SH-SY5Y (cell line): ENCODE measurements around the gene WNT7A.

Experiments
- GATA2 ChIP-seq: IDR thresholded peaks from 2 replicates; pipeline ENCODE4 v1.6.1; 2011; ENCODE audit warnings: mild to moderate bottlenecking, low read depth, low read length
- GATA3 ChIP-seq: IDR thresholded peaks from 2 replicates; pipeline ENCODE4 v1.6.1; 2011; ENCODE audit warnings: low read depth, mild to moderate bottlenecking, low read length, moderate library complexity

Gene WNT7A

DNA sequence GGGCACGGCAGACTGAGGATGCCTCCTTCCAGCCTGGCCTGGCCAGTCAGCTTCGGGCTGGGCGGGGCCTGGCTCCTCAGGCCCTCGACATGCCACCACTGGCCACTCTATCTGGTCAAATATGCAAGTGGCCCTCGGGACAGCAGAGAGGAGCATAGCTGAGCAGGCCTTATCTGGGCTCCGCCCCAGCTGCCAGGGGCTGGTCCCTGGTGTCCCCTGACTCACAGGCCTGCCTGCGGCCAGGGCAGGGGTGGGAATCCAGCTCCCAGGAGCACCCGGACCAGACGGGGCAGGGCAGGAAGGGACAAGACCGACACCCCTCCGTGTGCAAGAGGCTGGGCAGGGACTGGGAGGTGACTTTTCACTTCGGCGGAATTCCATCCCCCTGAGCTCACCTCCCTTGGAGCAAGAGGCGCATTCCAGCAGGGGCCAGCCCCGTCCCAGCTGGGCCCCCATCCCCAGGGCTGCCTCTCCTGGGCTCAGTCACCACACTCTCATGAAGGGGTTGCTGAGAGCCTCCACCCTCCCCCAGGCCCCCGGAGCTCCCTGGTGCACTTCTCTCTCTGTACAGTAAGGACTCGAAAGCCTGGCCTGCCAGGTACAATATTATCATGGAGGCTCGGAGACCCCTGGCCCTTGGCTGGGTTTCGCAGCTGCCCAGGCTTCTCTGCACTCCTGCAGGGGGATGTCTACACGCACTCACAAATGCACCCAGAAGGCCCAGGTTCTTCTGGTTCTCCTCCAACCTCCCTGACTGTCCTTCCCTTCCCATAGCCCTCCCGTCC lies 29.5 kb downstream of the WNT7A start:
- TF ChIP-seq GATA3 (no peak), GATA2 (no peak)

DNA sequence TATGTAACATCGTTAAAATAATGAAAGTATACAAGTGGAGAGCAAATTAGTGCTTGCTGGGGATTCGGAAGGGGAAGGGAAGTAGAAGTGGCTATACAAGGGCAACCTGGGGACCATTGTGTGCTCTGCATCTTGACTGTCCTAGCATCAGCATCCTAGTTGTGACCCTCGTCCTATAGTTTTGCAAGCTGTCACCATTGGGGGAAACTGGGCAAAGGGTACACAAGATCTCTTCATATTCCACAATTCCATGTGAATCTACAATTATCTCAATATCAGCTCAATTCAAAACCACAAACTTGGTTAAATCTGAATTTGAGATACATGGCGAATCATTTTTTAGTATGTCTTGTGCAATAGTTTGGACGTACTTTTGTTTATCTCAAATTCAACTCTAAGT lies 30.9 kb downstream of the WNT7A start:
- TF ChIP-seq GATA2 (no peak), GATA3 (no peak)

DNA sequence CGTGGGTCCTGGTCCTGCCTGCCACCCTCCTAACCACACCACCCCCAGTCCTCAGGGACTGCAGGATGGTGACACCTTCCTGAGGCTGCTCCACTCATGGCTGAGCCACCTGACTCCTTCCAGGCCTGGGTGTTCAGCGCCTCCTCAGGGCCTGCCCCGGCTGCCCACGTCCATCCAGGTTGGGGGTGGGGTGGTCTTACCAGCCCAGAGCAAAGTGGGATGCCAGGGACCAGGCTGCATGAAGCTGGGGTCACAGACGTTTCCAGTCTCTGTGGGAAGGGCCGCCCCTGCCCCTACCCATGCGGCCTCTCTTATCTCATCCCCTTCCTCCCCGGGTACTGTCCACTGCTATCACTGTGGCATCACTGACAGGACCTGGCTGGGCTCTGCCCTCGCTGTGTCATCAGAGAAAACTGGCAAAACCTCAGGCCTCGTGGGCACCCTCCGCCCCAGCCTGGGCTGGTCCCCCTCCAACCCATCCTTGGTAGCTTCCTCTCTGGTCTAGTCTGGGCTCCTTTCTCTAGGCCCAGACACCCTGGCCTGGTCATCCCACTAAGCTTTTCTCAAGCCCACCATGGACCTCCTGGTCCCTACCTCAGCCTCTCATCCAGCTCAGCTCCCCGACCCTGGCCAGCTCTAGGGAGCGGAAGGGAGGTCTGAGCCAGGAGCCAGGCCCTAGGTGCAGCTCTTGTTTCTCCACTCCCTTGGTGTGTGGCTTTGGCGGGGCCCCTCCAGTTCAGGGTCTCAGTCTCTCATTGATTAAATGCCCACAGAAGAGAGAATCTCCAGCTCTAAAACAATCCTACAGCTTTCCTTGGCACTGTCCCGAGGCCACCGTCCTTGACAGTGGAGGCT lies 32.9 kb downstream of the WNT7A start:
- TF ChIP-seq GATA3, result no peak
- no peak for TF ChIP-seq GATA2

DNA sequence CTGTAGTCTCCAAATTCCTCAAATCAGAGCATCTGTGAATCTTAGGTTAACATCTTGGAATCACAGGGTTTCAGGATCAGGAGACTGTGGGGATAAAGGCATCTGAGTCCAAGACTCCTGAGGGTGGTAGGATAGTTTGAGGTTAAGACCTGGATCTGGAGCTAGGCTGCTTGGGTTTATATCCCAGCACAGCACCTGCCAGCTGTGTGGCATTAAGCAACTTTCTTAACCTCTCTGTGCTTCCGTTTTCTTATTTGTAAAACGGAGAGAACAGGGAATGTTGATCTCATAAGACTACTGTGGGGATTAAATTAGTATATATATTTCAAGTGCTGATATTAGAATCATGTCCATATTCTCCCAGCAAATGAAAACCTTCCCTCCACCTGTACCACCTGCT lies 33.6 kb downstream of the WNT7A start:
- TF ChIP-seq GATA3 (no peak), GATA2 (no peak)

DNA sequence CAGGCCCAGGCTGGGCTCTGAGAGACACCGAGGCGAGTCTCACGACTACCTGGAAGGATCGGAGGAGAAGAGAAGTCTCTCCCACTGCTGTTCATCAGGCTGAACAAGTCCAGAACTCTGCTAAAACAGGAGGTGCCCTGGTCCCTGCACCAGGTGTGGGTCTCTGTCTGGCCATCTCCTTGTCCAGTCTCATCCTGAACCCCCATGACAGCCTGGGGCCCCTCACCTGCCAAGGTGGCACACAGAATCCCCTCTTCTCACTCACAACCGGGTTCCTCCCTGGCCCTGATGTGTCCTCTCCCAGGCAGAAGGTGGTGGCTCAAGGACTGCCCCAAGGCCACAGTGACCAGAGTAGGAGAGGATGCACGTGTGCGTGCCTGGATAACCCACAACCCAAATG lies 34.1 kb downstream of the WNT7A start:
- no peak for TF ChIP-seq GATA3

DNA sequence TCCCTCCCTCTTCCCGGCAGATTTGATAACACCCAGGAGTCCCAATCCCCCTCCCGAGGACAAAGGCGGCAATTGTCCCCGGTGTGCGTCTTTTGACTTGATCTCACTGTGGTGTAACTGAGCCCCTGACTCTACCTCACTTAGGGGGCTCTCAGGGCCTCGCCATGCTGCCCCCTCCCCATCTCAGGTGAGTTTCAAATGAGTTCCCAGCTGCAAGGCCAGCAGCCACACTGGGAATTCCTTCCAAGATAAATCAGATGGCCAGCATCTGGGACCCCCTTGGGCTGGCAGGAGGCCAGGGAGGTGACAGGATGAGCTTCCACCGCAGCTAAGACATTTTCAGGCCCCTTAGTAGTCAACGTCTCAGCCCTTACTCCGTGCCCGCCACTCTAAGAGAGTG lies 35.0 kb downstream of the WNT7A start:
- TF ChIP-seq GATA3 (no peak), GATA2 (no peak)

DNA sequence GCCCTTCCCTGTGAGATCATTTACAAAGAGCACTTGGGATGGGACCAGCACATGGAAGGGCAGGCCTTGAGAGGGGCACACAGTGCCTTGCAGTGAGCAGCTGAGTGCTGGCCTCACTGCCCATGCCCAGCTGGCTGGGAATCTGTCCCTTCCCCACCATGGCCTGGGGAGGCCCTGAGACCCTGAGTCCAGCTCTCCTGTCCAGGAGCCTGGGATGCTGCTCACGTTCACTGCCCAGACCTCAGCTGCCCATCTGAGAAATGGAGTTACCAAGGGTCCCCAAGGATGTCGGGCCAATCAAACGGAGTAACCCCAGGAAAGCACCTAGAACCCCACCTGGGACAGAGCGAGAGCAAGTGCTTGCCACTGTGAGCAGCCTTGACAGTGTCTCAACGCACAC lies 35.6 kb downstream of the WNT7A start:
- TF ChIP-seq GATA3 (no peak), GATA2 (no peak)

DNA sequence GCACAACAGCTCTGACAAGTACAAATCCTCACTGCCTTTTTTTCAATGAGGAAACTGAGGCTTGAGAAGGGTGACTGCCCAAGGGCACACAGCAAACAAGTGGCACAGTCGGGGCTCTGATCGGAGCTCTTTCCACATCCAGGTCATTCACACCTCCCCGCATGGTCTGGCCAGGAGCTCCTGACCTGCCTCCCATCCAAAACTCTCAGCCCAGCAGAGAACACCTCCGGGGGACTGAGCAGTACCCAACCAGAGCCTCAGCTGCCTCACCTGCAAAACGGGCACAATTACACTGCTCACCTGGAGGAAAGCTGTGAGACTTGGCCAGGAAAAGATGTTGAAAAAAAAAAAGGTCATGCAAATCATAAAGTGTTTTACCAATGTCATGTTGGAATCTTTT lies 36.5 kb downstream of the WNT7A start:
- no peak for TF ChIP-seq GATA2
- no peak for TF ChIP-seq GATA3

DNA sequence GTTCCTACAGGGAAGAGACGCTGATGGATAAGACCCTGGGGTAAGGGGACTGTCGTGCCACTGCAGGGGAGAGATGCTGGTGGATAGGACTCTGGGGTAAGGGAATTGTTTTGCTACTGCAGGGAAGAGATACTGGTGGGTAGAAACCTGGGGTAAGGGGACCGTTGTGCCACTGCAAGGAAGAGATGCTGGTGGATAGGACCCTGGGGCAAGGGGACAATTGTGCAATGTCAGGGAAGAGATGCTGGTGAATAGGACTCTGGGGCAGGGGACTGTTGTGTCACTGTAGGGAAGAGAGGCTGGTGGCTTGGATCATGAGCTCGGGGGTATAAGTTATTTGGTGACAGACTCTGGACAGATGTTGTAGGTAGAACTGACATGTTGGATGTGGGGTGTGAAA lies 37.6 kb downstream of the WNT7A start:
- TF ChIP-seq GATA2 (no peak), GATA3 (no peak)

DNA sequence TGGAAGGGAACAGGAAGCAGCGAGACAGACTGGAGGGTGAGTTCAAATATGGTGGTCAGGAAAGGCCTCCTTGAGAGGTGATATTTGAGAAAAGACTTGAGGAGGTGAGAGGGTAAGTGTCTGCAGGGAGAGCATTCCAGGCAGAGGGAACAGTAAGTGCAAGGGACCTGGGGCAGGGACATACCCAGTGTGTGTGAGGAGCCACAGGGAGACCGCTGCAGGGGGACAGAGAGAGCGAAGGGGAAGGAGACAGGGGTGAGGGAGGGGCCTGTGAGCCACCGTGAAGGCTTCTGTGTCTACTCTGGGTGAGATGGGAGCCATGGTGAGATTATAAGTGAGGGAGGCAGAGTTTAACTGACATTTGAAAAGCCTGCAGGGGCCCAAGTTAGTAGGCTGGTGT lies 38.0 kb downstream of the WNT7A start:
- TF ChIP-seq GATA3 (no peak), GATA2 (no peak)

DNA sequence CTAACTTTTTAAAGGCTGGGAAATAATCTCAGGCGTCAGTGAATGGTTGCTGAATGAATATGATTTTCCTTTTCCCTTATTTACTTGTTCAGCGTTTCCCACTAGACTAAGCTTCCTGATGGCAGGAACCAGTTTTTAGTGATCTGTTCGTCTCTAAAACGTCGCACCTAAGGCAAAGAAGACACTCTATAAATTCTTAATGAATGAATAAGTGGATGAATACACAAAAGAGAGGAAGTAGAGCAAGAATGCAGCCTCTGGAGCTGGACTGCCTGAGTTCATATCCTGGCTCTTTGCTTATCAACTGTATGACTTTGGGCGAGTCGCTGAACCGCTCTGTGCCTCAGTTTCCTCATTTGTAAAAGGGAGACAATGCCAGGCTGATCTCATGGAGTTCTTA lies 38.7 kb downstream of the WNT7A start:
- no peak for TF ChIP-seq GATA2
- TF ChIP-seq GATA3, result no peak

DNA sequence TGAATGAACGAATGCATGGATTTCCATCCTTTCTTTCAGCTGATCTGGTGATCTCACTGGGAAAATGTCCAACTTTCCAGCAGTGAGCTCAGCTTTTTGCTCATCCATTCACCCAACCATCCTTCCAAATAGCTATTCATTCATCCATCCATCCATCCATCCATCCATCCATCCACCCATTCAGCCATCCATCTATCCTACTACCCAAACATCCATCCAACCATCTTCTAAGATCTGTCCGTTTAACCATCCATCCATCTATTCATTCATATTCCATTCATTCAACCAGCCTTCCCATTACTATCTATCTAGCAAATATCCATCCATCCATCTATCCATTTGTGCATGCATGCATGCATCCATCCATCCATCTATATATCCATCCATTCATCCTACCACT lies 39.4 kb downstream of the WNT7A start:
- TF ChIP-seq GATA3 (no peak), GATA2 (no peak)

DNA sequence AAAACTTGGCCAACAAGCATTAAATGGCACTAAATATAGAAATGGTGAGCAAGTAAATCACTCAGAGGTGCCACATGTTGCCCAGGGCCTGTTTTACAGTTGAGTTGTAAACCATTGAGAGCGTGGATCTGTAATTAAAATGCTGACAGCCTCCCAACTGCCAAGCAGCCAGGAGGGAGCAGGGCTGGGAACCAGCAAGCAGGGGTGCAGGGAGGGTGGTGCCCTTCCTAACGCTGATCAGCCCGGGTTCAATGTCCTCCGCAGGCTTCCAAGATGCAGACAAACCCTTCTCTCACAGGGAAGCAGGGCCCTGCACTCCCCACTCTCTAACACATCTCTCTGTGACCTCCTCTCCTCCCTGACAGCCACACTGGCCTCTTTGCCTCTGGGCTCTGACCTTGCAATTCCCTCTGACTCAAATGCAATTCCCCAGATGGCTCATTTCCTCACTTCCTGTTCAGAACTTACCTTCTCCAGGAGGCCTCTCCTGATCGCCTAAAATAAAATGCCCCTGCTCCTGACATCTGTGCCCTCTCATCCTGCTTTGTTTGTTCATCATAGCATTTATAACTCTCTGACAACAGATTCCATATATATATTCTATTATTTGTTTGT lies 40.0 kb downstream of the WNT7A start:
- TF ChIP-seq GATA3, result no peak
- TF ChIP-seq GATA2, result no peak

DNA sequence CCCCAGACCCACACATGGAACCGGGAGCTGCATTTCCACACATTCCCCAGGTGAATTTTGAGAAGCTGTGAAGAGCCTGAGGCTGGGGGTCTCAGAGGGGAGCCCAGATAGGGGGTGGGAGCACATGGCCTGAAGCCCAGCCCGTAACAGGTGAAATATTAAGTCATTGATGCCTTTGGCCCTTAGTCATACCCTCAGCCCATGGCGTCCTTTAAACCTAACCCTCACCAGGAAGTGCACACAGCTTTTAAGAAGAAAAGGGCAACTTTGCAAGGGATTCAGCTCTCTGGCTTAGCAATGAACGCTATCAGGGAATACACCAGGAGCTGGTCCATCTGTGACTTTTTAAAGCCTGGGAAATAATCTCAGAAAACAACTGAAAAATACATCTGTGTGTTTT lies 40.6 kb downstream of the WNT7A start:
- no peak for TF ChIP-seq GATA3
- TF ChIP-seq GATA2, result no peak

DNA sequence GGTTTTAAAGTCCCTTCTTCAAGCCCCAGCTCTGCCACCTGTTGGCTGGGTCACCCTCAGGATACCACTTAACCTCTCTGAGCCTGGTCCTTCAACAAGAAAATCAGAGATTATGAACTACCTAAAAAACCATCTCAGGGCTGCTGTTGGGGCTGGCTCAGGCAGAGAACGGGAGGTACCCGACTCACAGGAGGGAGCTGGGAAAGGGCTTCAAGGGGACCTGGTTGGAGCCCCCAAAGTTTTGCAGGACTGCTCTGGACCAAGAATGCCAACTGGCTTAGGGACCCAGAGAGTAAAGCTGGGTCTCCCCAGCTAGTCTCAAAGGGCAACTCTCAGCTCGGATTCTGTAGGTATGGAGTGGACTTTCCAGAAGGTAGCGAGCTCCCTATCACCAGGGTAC lies 41.5 kb downstream of the WNT7A start:
- TF ChIP-seq GATA3 (no peak), GATA2 (no peak)
